Stimulated activated naive CD8-positive, alpha-beta T cell treated with anti-CD3 and anti-CD28 coated beads, Interleukin-15, Interleukin-2, amounts not matched to agents 100 U/mL and 50 U/mL, for 24 hours (primary cell): ENCODE measurements around the gene EBF4.
"Not testable (repeated sequence)": the region's sequence is repeated elsewhere in the genome, so short reads cannot be mapped to it uniquely, and the experiment has no call there.

Source experiments
- ATAC-seq: fragments of 150-1000 bp; cut with Tn5 transposase; one replicate; pipeline ENCODE4 v1.10.0; 2021
- DNase-seq: peaks from one replicate; pipeline ENCODE4 v3.0.0; 2021

Gene EBF4

DNA sequence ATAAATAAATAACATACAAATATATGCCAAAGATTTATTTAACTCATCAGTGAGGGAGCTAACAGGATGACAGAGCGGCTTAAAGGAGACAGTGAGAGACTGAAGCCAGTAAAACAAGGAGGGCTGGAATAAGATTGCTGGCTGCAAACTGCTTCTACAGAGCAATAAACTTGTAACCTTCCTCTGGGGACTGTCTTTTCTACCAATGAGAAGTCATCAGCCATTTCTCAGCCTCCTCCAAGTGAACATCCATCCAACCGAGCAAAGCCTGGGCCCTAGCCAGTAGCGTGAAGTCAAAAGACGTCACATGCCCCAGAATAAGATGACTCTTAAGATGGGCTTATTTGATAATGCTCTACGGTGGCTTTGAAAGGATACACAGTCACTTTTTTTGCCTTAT, 65.4 kb downstream of the EBF4 start:
- ATAC-seq (no peak), DNase-seq (no peak)

DNA sequence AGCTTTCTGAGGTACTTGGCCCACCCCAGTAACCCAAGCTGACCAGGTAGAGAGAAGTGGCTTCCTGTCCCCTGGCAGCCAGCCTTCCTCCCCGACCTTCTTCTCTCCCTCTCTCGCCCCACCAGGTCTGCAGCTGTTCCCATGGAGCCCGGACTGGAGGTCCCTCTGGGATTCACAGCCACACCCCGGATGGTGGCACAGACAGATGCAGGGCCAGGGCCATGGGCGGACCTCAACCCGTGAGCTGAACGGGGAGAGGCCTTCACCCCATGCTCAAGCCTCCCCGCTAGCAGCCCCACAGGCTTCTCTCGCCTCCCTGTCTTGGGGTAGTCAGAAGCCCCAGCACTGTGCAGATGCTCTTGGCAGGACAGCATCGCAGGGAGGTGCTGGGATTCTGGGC, 66.6 kb downstream of the EBF4 start:
- DNase-seq (no peak), ATAC-seq (no peak)

DNA sequence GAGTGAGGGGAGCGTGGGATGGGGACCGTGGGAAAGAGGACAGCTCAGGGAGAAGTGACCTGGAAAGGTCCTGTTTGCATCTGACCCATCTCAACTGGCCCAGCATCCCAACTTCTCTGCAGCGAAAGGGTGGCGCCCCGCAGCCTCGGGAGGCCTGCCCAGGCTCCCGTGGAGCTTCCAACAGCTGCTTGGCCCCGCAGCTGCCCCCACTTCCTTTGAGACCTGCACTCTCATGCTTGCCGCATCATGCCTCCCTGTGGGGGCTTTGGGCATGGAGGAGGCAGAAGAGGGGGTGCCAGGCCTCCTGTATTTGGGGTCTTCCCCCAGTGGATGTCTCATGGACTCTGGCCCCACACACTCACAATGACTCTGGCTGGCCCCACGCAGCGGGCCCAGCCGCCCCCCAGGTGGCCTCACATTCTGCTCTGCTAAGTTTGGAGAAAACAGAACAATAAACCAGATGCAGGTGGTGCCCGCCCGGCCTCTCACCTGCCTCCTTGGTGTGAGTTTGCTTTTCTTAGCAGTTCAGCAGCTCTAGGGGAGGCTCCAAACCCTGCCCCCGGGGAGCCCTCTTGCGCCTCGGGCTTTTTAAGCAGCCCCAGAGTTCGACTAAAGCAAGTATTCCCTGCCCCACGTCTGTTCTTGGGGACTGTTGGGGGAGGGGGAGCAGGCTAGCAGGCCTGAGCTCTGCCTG, 67.2 kb downstream of the EBF4 start:
- DNase-seq = no peak
- ATAC-seq = no peak

DNA sequence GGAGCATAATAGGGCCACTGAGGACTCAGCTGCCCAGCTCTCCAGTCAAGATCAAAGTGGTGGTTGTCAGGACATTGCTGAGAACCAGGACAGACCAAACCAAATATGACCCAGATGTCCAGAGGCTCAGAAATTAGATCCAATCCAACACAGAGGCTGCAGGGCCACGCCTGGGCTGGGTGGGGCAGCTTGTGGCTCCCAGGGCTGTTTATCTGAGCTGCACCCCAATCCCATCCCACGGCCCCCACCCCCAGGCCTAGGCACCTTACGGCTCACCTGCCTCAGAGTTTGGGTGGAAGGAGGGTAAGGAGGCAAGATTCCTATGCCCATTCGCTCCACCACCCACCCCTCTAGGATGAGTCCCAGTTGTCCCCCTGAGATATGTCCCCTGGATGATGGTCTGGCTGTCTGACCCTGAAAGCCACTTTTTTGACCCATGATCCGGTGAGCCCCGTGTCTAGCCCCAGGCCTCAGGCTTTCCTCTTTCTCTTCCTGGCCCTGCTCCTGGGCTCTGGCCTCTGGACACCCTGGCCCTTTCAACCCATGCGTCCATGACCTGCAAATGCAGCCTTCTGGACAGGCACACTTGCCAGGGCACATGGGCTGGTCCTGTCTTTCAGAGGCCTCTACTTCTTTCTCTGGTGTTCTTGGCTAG, 67.8 kb downstream of the EBF4 start:
- ATAC-seq (no peak), DNase-seq (no peak)

GRCh38 chr20:2760952-2761305, 68.3 kb downstream of the EBF4 start:
- ATAC-seq = peak; percentile 11
- no peak for DNase-seq

DNA sequence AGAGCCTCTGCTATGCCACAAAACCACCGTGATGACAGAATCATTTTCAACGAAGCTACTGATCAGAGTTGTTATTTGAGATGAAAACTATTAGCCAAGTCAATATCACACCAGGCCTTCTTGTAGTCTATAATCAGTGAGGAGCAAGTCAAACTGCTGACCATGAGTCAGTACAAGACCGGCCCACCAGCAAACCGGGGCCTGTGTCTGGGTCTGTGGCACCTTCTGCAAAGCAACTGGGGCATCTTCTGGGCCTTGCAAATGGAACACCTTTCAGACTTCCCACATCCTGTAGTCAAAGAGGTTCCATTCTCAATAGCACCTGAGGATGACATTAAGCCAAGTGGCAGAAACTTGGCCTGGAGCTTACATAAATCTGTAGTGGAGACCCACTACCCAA, 69.3 kb downstream of the EBF4 start:
- DNase-seq (no peak), ATAC-seq (no peak)

DNA sequence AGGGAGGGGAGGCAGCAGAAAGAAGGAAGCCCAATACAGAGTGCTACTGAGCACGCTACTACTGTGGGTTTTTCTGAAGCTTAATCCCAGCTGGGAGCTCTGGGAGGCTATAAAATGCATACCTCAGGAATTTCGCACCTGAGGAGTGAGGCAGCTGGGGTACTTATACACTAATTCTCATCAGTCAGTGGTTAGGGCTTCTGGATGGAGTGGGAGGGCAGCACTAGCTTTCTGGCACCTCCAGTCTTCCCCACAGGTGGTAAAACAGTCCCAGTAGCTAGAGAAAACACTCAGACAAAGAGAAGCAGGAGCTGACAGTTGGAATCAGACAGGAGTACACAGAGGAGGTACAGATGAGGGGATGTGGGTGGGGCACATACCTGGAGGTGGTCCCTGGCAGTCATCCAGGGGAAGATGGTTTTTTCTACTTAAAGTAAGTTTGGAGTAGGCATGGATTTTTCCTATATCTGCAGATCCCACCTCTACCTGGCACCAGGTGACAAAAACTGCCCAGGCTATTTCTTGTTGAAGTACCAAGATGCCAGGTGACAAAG, 70.1 kb downstream of the EBF4 start:
- DNase-seq = no peak
- ATAC-seq = no peak

DNA sequence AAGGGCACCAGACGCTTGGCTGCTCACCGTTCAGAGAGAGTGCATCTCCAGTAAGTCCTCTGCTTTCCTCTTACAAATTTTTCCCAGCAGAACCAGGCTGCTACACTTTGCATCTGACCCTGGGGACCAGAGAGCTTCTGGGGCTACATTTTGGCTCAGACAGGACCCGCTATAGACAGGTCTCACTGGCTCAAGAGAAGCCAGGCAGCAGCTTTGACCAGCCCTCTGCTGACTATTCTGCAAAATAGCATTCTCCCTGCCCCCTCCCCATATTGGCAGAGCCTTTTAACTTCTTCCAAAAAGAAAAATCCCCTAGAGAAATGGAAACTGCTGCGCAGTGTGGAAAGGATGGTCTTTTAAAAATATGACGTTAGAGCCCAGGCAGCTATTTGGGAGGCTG, 70.6 kb downstream of the EBF4 start:
- no peak for DNase-seq
- no peak for ATAC-seq

DNA sequence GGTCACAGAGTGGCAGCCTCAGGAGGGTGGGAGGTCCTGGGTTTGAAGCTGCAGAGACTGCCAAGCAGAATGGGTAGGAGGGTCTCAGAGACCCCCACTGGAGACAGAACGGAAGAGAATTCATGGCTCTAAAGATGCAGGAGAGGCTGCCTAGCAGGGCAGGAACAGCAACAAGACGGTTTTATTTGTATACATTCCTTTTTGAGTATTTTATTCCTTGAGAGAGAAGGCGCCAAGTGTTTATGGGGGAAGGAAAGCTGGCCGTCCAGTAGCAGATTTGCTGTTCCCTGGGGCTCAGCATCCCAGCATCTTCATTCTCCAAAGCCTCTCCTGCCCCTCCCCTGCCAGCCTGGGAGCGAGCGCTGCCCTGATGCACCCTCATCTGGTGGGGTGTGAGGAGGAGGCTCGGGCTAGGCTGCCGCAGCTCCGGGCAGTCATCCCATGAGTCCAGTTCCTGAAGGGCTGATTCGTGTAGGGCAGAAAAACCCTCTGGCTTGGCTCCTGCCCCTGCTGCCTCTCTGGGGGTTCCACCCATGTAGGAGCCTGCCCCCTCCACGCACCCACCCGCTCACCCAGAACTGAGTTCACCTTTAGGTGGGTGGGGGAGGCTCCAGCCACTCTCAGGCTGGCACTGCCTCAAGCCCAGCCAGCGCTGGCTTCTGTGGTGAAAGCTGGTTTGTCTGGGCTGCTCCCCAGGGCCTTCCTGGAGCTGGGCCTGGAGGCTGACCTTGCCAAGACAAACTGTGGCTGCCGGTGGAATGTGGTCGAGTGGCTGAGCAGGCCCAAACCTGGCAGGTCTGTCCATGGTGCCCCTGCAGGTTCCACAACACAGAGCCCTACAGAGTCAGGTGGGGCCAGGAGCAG, 75.4 kb downstream of the EBF4 start:
- DNase-seq (no peak), ATAC-seq (no peak)

DNA sequence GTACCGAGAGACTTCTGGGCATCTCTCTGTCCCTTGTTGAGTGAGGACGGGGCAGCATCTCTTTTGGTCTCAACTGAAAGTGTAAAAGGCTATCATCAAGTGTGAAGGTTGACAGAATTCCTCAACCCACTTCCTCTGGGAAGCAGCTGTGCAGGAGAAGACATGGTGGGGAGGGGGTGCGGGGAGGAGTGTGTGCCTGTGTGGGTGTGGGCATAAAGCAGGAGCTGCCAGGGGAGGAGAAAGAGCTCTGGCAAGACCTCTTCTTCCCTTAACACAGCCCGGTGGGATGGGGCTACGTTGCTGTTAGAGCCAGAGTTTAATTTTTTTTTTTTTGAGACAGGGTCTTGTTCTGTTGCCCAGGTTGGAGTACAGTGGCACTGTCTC, 76.0 kb downstream of the EBF4 start:
- DNase-seq (no peak), ATAC-seq (no peak)

DNA sequence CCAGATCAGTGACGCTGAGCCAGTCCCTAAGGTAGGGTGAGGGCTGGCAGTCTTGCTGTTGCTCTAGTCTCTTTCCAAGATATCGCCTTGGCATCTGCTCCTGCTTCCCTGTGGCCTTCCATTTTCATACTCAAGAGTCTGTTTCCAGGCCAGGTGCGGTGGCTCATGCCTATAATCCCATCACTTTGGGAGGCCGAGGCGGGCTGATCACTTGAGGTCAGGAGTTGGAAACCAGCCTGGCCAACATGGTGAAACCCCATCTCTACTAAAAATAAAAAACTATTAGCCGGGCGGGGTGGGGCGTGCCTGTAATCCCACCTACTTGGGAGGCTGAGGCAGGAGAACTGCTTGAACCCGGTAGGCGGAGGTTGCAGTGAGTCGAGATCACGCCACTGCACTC, 77.5 kb downstream of the EBF4 start:
- ATAC-seq, DNase-seq: not testable (repeated sequence)

- no peak for ATAC-seq
- no peak for DNase-seq
Measured at GRCh38 chr20:2771631-2772080, 79.1 kb downstream of the EBF4 start.

GRCh38 chr20:2773812-2774211, 81.2 kb downstream of the EBF4 start:
- DNase-seq (no peak), ATAC-seq (no peak)

- ATAC-seq = no peak
- DNase-seq = no peak
Measured at GRCh38 chr20:2775139-2775538, 82.6 kb downstream of the EBF4 start.

- DNase-seq (no peak), ATAC-seq (no peak)
Measured at GRCh38 chr20:2778602-2779321, 86.2 kb downstream of the EBF4 start.

DNA sequence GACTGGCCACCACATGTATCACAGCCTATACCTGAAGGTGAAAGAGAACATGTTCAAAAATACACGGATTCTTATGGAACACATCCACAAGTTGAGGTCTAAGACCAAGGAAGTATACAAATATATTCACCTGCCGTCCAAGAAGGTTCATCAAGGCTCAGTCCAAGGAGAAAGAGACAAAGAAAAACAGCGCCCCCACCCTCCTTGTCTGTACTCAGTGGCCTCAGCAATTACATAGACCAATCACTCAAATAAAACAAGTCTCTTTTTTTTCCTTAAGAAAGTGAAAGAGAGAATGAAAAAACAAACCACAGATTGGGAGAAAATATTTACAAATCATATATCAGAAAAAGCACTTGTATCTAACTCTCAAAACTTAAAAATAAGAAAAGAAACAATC, 88.4 kb downstream of the EBF4 start:
- ATAC-seq = no peak

GRCh38 chr20:2783908-2784566, 91.5 kb downstream of the EBF4 start:
- DNase-seq (no peak), ATAC-seq (no peak)

More for the DNA sequence above, 88.4 kb downstream of the EBF4 start:
- DNase-seq = no peak

- ATAC-seq (no peak), DNase-seq (no peak)
Measured at GRCh38 chr20:2793471-2793870, 100.9 kb downstream of the EBF4 start.

DNA sequence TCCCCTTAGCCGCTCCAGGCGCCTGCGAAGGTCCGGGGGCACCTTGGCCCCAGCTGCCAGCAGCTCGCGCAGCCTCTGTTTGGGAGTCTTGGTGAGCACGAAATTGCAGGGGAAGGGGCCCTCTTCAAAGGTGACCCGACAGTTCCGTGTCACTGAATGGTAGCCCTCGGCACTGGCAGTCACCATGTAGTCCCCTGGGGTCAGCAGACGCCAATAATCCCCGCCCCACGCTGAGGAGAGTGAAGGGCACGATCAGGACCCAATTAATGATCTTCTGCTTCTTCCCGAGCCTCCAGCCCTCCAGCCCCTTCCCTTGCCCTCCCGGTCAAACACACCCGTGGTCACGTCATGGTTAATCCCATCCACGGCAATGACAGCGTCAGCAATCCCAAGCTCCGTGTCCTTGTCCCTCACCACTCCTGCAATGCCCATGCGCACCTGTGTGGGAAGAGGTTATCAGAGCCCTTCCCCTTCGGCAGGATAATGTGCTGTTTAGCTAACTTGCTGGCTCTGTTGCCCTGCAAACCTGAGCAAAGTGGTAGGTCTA, 101.7 kb downstream of the EBF4 start:
- ATAC-seq = no peak

GRCh38 chr20:2794866-2795447, 102.4 kb downstream of the EBF4 start:
- no peak for ATAC-seq
- DNase-seq = no peak

More for the DNA sequence above, 101.7 kb downstream of the EBF4 start:
- DNase-seq = no peak

DNA sequence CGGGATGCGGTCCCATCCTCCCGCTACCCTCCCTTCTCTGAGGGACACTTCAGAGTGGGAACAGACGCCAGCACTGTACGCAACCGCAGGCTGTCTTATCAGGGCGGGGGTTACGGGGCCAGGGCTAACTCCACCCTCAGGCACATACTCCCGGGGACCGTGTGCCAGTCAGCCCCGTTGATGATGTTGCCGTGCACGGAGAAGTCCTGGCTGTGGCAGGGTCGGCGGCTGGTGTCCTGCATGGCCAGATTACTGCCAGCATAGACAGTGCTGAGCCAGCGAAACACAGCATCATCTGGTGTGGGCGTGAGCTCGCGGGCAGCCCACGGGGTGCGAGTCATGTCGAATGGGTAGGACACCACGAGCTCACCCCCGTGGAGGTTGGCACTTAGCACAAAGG, 102.9 kb downstream of the EBF4 start:
- ATAC-seq (no peak), DNase-seq (no peak)
